ENCODE results near the gene MINPP1.
"Not testable (repeated sequence)": the region's sequence is repeated elsewhere in the genome, so short reads cannot be mapped to it uniquely, and the experiment has no call there.

Gene MINPP1, protein sequence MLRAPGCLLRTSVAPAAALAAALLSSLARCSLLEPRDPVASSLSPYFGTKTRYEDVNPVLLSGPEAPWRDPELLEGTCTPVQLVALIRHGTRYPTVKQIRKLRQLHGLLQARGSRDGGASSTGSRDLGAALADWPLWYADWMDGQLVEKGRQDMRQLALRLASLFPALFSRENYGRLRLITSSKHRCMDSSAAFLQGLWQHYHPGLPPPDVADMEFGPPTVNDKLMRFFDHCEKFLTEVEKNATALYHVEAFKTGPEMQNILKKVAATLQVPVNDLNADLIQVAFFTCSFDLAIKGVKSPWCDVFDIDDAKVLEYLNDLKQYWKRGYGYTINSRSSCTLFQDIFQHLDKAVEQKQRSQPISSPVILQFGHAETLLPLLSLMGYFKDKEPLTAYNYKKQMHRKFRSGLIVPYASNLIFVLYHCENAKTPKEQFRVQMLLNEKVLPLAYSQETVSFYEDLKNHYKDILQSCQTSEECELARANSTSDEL

GRCh38 chr10:87504640-87505365 is at the start of gene MINPP1:
Gene MINPP1, plus strand, starts transcription at chr10:87504893. Its CDS starts 23 bp downstream, at chr10:87504916.
- DNase-seq = peak; percentile 87

- not testable (repeated sequence) for DNase-seq
These were observed 48.0 kb upstream of the MINPP1 start for GRCh38 chr10:87456586-87457220.

DNA sequence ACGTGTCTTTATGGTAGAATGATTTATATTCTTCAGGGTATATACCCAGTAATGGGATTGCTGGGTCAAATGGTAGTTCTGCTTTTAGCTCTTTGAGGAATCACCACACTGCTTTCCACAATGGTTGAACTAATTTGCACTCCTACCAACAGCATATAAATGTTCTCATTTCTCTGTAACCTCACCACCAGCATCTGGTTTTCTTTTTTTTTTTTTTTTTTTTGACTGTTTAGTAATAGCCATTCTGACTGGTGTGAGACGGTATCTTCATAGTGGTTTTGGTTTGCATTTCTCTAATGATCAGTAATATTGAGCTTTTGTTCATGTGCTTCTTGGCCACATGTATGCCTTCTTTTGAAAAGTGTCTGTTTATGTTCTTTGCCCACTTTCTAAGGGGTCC is 42.9 kb upstream of the MINPP1 start:
- not testable (repeated sequence) for DNase-seq

GRCh38 chr10:87466849-87467248 is 37.8 kb upstream of the MINPP1 start:
- DNase-seq = not testable (repeated sequence)

DNA sequence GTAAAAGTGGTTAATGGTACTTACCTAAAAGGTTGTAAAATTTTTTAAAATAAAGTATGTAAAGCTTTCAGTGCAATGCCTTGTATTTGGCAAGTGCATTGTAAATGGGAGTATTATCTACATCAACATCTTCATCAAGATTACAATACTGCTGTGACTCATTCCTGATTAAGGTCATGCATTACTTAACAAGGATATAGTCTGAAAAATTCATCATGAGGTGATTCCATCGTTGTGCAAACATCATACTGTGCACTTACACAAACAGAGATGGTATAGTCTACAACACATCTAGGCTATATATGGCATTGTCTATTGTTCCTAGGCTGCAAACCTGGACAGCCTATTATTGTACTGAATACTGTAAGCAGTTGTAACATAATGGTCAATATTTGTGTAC is 16.0 kb upstream of the MINPP1 start:
- DNase-seq = not testable (repeated sequence)

- not testable (repeated sequence) for DNase-seq
These were observed 14.4 kb upstream of the MINPP1 start for GRCh38 chr10:87490285-87490684.

DNA sequence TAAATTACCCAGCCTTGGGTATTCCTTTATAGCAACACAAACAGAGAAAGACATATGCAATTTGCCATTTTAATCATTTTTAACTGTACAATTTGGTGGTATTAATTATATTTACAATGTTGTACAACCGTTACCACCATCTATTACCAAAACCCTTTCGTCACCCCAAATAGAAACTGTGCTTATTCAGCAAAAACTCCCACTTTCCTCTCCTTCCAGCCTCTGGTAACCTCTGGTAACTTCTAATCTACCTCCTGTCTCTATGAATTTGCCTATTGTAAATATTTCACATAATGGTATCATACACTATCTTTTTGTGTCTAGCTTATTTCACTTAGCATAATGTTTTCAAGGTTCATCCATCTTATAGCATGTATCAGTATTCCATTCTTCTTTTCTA is 12.2 kb upstream of the MINPP1 start:
- not testable (repeated sequence) for DNase-seq

DNA sequence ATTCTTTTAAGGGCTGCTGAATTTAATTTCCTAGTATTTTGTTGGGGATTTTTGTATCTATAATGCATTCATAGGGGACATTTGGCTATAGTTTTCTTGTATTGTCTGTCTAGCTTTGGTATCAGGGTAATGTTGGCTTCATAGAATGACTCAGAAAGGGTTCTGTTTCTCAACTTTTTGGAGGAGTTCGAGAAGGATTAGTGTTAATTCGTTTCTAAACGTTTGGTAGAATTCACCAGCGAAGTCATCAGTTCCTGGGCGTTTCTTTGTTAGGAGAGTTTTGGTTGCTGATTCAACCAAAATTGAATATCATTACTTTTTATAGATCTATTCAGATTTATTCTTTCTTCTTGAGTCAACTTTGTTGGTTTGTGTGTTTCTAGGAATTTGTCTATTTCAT is 9.2 kb upstream of the MINPP1 start:
- DNase-seq = not testable (repeated sequence)

DNA sequence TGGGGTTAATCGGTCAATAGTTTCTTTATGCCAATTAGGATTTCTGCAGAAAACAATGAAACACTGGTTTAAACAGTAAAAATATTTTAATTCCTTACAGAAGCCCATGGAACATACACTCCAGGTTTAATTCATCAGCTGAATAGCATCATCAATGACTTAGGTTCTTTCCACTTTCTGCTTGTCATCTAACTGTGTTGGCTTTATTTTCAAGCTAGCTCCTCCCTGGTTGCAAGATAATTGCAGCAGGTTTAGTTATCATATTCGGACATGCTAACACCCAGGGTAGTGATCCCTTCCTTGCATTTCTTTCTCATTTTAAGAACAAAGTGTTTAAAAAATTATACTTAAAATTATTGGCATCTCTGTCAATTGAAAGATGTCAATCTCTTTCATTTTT is 7.3 kb upstream of the MINPP1 start:
- not testable (repeated sequence) for DNase-seq

DNA sequence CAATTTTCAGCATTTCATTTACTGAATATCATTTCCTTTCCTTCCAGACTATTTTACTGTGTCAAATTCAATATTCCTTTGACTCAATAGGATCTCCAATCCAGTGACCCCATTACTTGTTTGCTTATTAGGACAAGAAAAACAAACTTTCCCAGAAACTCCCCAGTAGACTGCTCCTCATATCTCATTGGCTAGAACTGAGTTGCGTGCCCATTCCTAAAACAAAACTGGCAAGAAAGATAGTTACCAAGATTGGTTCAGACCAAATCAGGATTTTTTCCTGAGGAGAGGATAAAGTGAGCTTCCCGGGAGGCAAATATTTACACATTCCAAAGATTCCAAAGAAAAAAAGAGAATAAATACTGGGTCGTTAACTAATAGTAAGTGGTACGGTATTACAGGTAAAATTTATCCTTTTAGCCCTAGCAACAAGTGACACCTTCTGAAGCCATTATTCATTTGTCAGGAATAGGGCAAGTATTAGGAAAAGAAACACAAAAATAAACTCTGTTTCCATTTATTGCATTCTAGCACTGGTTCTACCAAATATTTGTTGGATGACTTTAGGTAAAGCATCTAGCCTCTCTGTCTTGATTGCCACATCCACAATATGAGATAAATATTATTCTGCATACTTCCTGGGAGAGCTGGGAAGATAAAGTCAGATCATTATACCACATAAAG is 6.4 kb upstream of the MINPP1 start:
- not testable (repeated sequence) for DNase-seq

DNA sequence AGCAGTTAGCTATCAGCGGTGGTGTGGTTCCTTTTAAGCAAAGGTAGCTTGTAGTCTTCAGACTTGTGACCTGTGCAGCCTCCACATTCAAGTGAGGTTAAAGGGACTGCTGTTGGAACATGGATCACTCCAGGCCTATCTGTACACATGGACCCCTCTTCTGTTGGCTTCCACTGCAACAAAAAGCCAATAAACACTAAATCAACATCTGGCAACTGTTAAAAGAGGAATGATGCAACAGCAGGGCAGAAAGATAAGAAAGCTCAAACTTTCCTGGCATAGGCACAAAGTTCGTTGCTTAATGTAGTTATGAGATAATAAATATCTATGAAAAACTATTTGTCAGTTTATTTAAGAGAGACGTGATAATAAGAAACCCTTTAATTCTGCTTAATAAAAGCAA is 4.0 kb upstream of the MINPP1 start:
- DNase-seq = peak; percentile 20

DNA sequence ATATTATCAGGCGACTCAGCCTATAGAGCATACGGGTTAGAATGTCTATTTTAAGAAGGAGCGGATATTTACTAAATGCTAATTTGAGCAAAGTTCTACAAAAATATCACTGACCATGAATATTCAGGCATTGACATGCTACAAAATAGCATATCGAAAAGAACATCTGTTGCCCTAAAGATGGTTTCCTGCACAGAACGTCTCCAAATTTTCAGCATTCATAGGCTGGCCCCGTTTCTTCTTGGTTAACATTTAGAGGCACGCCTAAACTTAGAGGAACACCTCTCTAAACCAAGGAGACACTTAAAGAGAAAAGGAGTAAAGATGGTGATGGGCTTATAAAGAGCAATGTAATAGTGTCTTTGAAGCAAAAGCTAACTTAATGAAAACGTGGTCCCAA is 1.3 kb upstream of the MINPP1 start:
- DNase-seq = no peak

DNA sequence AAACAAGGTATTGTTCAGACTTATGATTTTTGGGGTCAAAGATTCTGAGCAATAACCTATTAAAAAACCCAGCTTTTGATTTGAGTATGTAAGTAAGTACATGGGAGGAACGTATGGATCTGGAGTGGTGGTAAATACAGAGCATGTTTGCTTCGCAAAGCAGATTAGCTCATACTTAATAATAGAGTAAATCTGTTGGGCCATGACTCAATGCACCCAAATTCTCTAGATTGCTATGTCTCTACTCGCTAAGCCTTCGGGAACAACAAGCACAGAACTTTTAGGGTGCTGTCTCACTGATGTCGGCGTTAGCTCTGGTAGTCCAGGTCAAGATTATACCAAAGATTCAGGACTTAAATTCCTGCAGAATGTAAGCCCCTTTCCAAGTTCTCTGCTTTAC is 807 bp upstream of the MINPP1 start:
- DNase-seq = peak; percentile 28

GRCh38 chr10:87504307-87504639 is 420 bp upstream of the MINPP1 start:
- no peak for DNase-seq

GRCh38 chr10:87505366-87506111 is 846 bp downstream of the MINPP1 start:
- peak; percentile 66 for DNase-seq

GRCh38 chr10:87506956-87507355 is 2.3 kb downstream of the MINPP1 start:
- no peak for DNase-seq

DNA sequence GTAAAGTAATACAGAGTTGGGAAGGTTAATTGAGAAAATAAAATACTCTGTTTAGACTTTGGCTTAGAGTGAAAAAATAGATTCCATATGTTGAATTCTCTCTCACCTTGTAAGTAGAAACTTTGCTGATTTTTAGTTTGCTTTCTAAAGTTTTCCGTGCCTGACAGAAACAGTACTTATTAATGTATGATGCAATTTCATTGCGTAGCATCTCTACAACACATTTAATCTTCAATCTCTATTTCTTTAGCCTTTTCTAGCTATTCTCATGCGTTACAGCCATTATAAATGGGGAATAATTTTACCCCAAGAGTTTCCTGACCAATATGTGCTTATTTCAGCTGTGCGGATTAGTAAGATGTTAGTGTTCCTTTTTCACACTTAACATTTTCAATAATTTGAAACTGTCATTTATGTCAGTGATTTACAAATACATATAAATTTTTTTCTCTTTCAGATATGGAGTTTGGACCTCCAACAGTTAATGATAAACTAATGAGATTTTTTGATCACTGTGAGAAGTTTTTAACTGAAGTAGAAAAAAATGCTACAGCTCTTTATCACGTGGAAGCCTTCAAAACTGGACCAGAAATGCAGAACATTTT is 3.3 kb downstream of the MINPP1 start:
- no peak for DNase-seq

DNA sequence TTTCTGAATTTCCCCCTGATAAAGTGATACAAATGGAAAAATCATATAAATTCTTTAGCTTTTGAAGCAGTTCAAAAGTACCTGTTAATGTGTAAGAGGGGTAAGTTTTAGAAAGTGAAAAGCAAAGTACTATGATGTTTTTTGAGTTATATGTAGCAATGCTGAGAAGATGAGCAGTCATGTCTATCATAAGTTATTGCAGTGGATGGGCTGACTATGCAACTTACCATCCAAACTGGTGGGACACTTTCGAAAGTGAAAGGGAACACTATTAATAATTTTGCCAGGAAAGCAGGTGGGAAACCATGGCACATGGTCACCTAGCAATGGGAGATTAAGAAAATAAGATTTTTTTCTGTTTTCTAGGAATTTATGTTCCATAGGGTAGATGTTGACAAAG is 4.1 kb downstream of the MINPP1 start:
- DNase-seq = no peak

DNA sequence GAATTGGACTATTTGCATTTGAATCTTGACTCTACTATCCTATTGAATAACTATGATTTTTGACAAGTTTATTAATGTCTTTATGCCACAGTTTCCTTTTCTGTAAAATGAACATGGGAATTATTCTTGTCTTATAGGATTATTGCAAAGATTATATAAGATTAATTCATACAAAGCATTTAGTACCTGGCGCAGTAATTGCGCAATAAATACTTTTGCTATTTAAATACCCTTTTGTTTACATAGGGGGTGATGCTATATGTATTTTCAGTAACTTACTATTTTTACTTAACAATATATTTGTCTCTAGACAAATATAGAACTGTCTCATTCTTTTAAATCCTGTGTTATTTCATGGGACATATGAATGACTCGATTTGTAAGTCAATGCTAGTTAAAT is 5.3 kb downstream of the MINPP1 start:
- no peak for DNase-seq

- DNase-seq = no peak
These were observed 6.8 kb downstream of the MINPP1 start for GRCh38 chr10:87511526-87511925.

DNA sequence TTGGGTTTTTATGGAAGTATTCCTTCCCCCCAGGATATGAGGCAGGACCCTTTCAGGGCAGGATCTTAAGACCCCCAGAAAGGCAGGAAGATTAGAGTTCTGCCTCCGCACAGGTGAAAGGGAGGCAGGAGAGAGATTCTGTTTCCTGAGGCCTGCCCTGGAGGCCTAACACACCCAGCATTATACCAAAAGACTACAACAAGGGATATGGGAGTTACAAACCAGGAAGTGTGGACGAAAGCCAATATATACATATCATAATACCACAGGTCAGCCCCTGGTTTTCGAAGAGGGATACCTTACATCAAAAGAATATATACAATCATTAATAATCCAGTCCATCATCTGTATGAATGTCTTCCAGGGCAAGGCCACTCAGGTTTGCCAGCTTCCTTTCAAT is 14.2 kb downstream of the MINPP1 start:
- no peak for DNase-seq

DNA sequence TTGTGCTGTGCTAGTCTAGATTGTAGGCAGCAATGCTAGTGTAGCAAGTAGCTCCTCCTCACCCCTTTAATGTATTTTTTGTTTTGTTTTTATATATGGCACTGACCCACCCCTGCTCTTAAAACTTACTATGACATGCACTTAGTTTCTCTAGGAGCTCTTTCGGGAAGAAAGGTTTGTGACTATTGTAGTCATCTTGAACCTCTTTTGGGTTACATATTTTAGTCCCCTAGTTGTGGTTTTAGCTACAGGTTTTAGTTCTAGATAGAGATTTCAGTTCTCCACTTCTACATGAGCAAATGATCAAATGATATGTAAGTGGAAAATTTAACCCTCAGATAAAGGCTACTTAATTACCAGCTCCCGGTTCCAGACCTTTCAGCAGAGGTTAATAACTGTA is 14.9 kb downstream of the MINPP1 start:
- DNase-seq = no peak

Measured in NCI-H82 (cell line).